Hypothalamus (tissue), 51 donors: Measurements from ENCODE around the gene MAN1C1.

ENCODE experiments used
- DNase-seq, 51 donors: peaks; one replicate each; lab custom pipeline; 2025; lab: John Stamatoyannopoulos, UW

Gene MAN1C1

DNA sequence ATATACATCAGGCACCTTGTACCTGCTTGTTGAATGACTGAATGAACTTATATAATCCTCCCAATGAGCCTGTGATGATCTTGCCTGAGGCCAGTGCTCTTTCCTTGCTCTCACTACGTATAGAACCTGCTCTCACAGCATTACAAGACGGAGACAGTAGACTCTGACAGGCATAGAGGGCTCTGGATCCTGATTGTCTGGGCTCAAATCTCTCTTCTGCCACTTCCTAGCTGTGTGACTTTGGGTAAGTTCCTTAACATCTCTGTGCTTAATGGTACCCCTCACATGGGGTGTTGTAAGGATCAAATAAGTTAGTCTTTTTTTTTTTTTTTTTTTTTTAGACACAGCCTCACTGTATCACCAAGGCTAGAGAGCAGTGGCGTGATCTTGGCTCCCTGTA is 4.2 kb upstream of the MAN1C1 start:
- DNase-seq: no peak

DNA sequence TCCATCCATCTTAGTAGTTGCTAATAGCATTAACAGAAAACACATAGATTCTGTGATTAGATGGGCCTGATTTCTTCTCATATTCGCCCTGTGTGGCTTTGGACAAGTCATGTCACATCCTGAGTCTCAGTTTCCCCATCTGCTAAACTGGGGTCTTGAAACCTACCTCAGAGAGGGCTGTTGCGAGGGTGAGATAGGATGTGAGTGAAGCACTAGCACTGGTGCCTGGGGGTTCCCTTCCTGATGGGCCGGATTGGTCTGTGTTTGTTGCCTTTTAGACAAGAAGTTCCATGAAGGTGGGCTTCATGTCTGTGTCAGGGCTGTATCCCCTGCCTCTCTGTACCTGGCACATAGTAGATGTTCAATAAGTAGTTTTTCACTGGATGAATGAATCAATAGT is 3.5 kb upstream of the MAN1C1 start:
- DNase-seq: no peak

DNA sequence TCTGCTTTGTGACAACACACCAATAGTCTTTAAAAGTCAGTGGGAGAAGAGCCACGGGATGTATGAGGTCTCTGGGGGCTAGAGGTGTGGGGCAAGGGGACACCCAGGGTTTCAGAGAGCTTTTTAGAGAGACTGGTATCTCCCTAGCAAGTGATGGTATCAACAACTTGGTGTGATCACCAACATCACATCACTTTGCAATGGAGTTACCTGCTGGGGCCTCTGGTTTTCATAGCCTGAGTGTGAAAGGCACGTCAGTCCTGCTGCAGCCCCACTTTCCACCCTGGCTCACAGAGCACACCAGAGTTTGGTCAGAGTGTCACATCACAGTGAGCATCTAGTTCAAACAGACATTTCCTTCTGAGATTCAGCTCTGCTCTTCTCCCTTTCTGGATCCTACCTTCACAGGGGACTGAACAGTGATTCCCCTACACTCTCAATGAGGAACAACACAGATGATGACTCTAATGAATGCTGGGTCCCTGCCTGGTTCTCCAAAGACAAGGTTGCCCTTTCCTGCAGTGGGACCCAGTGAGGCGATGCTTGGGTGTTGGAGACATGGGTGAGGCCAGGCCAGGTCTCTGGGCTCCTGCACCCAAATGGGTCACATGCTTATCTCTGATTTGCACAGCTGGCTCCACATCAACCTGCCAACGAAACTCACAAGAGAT is 2.0 kb upstream of the MAN1C1 start:
- DNase-seq: no peak

DNA sequence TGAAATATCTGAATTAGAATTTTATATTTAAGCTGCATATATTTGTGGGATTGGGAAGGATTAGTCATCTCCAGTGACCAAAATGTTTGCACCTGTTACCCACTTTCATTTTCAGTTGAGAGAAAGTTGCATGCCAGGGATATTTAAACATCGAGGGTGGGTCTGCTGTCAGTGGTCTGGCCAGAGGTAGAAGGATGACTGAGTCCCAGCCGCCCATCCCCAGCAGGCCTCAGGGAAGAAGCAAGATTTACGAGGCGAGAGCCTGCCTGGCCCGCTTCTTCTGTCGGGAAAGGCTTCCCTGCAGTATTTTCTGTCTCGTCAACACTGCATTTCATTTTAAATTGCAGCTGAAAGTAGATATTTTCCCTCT is 1.4 kb upstream of the MAN1C1 start:
- no peak for DNase-seq

DNA sequence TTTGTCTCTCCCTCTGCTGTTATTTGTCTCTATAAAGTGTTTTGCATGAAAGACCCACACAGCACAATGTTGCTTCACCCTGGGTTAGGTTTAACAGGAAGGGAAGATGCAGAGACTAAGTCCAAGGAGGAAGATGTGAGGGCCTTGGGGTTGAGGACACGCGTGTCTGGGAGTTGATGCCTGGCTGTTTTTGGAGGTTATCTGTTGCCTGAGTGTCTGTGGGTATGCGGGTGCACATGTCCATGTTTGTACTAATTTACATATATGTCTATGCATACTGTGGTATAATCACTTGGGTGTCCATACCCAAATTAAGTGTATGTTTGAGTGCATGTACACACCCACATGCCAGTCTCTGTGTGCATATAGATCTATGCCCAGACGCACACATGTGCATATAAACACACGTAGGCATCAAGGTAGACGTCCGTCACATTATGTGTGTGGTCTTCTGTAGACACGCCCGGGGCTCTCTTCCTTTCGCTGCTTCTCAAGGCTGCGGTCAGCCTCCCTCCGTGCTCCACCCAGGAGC is 962 bp upstream of the MAN1C1 start:
- peak in 1 of 51 donors; percentile 40 for DNase-seq

DNA sequence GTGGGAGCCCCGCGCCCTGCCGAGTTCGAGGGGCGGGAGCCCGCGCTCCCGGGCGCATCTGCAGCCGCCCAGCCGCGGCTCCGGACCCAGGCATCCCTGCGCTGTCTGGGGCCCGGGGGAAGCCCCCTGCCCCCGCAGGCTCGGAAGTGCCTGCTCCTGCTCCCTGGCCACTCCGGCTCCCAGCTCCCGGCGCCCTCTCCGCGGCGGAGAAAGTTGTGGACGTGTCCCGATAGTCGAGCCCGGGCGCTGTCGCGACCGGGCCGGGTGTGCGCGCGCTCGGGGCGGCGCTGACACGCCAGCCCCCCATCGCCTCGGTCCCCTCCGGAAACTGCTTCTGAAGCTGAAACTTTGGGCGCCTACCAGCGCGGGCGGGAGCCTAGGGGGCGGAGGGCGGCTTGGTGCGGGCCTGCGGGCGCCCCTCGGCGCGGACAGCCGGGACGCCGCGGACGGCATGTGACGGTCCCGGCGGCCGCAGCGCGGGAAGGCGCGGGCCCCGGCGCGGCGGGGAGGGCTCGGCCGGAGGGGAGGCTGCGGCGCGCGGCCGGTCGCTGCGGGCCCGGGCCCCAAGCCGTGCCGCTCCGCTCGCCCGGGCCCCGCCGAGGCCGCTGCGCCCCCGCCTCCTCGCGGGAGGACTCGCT is 515 bp downstream of the MAN1C1 start:
- peak in 5 of 51 donors; percentile 27 to 42 (median 31) for DNase-seq

DNA sequence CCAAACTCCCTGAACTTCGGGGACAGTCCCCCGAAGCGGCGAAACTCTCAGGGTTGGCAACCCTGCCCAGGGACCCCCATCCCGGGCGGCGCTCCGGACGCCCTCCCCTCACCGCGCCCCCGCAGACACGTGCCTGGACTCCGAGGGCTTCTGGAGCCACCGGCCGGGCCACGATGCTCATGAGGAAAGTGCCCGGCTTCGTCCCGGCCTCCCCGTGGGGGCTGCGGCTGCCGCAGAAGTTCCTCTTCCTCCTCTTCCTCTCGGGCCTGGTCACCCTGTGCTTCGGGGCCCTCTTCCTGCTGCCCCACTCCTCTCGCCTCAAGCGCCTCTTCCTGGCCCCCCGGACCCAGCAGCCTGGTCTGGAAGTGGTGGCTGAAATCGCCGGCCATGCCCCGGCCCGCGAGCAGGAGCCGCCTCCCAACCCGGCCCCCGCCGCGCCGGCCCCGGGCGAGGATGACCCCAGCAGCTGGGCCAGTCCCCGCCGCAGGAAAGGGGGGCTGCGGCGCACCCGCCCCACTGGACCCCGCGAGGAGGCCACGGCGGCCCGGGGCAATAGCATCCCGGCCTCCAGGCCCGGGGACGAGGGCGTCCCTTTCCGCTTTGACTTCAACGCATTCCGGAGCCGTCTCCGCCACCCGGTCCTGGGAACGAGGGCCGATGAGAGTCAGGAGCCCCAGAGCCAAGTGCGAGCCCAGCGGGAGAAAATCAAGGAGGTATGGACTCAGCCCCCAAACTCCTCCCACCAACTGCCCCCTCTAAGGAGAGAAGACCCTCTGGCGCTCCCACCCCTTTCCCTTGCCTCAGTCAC is 1.2 kb downstream of the MAN1C1 start:
- peak in 9 of 51 donors; percentile 20 to 51 (median 34) for DNase-seq

DNA sequence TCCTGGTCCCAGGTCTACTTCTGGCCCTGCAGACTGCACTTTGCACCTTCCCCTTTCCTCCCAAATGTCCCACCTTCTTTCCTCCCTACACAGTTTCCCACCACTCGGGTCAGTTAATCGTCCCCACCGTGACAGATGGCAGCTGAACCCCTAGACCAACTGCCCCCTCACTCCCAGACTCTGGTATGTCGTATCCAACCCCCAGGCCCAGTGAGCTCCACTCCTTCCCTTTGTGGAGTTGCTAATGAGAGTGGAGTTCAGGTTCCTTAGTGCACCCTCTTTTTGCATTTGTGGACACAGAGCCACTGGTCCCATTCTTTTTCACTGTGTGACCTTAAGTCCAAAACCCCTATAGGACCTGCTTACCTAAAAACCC is 1.8 kb downstream of the MAN1C1 start:
- DNase-seq: peak in 1 of 51 donors; percentile 33

DNA sequence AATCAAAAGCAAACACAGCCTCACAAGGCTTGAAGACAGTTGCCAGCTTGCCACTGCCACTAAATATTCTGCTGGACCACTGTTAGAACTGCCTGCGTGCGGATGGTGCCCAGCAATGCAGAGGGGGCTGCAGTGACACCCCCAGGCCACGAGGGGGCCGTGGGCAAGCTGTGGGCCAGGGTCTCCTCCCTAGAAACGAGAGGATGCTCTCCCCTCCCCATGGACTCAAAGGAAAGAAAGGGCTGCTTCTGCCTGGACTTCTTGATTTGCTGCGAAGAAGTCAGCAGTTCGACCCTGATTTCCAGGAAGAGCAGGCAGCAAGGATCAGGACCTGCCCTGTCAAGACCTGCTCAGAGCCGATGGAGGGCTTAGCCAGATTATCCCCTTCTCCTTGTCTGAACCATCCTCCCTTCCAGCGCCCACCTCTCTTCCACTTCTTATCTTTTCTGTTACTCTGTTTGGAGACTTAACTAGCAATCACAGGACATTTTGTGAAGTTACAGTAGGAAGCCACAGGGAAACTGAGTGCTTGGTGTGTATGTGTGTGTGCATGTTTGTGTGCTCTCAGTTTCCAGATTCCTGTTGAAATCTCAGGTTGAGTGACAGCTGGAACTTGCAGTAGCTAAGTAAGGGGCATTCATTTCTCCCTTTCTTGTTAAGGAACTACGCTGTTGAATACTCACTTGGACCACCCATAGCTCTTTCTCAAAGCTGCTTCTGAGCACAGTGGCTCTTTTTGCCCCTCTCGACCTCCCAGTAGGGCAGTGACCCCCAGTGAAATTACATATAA is 2.7 kb downstream of the MAN1C1 start:
- peak in 40 of 51 donors; percentile 11 to 80 (median 41) for DNase-seq

DNA sequence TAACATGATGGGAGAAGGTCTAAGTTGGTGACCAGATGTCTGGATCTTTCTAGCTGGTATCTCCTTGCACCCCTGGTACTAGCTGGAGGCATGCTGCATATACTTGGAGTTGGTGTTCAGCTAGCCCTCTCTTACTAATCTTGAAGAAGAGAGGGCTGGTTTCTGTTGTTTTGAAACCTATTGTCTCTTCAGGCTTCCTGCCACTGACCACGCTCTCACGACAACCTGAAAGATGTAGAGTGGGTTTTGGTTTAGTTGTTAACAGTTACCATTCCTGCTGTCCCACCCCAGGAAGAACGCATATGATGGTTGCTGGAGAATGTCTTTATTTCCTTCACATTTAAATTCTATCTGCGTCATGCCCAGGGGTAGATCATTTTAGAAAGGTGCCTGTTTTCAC is 3.6 kb downstream of the MAN1C1 start:
- peak in 1 of 51 donors; percentile 38 for DNase-seq

DNA sequence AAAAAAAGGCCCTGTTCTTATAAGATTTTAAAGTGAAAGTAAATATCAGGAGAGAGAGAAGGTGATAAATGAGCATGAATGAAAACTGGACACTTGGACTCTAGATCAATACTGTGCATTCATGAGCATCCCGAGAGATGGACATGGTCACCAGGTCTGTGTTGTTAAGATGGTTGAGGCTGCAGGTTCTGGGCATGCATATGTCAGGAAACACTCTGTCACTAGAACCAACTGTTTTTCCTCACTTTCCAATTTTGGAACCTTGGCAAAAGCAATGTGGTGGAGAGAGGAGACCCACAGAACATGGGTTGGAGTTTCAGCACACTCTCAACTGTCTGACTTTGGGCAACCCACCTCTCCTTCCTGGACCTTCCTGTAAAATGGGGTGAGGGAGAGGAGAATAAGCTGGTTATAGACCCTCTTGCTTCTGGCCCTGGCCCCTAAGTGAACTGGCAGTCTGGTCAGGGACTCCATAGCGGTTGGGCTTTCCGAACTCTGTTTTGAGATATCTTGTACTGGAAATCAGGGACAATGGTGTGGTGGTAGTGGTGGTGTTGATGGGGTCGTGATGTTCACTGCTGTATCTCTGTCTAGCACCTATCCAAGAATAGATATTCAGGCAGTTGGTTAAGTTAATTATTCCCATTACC is 4.2 kb downstream of the MAN1C1 start:
- no peak for DNase-seq

DNA sequence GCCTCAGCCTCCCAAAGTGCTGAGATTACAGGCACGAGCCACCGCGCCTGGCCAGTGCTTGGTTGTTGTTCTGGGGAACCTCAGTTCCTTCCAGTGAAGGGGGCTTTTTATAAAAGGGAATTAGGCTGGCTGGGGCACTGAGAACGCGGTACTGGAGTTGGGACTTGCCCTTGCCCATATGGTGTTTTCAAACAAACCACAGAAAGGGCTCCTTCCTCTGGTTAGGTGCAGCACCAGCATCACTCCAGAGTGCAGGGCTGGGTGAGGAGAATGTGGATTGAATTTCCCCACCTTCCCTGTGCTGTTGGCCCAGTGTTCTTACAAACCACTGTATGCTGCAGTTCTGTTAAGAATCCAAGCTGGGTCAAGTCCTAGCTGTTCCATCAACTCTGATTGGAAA is 5.3 kb downstream of the MAN1C1 start:
- DNase-seq: no peak

DNA sequence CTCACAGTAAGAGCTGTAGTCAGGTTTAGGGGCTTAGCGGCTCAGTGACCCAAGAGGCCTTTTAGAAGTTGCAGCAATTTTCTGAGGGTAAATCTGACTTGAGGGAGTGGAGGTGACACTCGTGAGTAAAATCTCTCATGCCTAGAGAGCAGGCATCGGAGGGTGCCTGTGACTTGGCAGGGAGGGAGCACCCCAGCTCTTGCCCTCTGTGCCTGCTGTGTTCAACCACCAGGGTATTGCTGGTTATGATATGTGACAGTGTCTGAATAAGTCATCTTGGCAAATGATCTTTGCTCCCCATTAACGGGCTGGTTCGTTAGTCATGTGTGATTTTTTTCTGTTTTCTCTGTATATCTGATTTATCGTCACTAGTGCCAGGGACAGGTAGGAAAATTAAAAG is 5.9 kb downstream of the MAN1C1 start:
- peak in 1 of 51 donors; percentile 26 for DNase-seq

DNA sequence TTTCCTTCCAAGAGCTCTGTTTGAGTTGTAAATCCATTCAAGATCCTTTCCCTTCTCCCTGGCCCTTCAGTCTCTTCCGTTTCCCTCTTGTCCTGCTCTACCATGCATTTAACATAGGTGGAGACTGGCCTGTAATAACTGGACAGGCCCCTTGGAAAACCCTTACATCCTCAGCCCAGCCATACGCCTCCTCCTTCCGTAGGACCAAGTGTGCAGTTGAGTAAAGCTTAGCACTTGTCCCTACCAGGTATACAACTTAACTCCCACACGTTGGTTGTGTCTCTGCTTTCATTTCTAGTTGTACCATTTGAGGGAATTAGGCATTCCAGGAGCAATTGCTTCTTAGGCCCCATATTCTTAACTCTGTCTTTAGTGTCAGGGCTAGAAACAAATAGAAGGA is 6.4 kb downstream of the MAN1C1 start:
- DNase-seq: no peak

DNA sequence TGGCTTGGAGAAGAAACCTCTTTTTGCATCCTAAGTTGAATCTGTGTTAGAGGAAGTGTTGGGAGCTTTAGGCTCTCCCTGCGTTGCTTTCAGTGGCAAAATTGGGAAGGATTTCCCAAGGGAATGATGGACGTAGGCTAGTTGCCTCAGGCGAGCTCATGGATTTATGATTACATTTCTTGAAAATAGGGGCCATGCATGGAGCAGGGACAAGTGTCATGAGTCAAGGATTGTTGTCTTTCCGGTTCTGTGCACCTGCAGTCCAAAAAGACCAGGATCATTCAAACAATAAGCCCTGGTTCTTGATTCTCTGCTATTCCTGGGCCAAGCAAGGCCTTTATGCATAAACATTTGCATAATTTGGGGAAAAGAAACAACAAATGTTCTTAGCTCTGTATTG is 7.1 kb downstream of the MAN1C1 start:
- no peak for DNase-seq

DNA sequence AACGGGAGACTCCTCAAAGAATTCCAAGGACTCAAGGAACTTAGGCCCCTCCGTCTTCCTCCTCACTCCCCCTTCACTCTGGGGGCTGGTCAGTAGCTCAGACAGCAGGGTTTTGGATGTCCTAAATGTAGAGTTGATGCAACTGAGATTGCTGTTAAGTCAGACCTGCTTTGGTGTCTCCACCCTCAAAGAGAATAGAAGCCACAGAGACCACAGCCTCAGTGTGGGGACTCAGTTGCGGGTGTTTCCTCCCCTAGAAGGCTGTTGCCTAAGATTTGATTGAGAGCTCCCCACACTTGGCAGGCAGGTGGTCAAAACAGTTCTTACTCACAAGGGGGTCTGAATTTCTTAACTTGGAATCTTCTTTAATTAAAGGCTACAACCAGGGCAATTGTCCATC is 7.6 kb downstream of the MAN1C1 start:
- DNase-seq: no peak

DNA sequence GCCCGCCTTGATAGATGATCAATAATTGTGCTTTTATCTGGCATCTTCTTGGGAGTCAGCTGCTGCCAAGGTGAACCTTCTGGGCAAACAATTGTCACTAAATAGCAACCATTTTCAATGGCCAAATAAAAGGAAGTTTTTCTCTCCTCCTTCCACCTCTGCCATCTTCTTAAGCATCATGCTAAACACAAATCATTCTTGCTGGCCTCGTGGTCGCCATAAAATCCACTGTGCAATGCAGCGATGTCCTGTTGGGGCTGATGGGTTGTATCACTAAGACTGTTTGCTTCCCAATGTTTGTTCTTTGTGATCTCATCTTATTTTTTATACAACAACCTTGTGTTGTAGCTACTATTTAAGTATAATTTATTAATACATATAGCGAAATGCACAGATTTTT is 8.0 kb downstream of the MAN1C1 start:
- no peak for DNase-seq

DNA sequence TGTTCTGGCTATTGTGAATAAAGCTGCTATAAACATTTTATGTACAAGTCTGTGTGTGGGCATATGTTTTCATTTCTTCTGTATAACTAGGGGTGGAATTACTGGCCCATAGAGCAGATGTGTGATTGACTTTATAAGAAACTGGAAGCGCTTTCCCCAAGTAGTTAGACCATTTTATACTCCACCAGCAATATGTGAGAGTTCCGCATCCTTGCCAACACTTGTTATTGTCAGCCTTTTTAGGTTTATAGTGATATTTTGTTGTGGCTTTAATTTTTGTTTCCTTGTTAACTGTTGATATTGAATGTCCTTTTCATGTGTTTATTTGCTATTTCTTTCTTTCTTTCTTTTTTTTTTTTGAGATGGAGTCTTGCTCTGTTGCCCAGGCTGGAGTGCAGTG is 9.4 kb downstream of the MAN1C1 start:
- no peak for DNase-seq

DNA sequence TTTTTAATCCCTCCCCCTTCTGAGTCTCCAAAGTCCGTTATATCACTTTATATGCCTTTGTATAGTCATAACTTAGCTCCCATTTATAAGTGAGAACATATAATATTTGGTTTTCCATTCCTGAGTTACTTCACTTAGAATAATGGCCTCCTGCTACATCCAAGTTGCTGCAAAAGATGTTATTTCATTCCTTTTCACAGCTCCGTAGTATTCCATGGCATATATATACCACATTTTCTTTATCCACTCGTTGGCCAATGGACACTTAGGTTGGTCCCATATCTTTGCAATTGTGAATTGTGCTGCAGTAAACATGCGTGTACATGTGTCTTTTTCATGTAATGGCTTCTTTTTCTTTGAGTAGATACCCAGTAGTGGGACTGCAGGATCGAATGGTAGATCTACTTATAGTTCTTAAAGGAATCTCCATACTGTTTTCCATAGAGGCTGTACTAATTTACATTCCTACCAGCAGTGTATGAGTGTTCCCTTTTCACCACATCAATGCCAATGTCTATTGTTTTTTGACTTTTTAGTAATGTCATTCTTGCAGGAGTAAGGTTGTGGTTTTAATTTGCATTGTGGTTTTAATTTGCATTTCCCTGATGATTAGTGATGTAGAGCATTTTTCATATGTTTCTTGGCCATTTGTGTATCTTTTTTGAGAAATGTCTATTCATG is 12.3 kb downstream of the MAN1C1 start:
- no peak for DNase-seq

DNA sequence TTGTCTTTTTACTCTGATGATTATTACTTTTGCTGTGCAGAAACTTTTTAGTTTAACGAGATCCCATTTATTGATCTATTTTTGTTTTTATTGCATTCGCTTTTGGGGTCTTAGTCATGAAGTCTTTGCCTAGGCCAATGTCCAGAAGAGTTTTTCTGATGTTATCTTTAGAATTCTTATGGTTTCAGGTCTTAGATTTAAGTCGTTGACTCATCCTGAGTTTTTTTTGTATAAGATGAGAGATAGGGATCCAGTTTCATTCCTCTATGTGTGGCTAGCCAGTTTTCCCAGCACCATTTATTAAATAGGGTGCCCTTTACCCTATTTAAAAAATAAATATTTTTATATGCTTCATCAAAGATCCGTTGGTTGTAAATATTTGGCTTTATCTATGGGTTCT is 13.2 kb downstream of the MAN1C1 start:
- DNase-seq: no peak
